ENCODE results near the gene MMP20. TPM values are rescaled to one million over a fixed set of nuclear protein-coding genes. Genes with fewer than 3 reads are reported as not detected.

The MMP20 gene
- total RNA-seq (not detected), polyA plus RNA-seq (not detected)
- long read RNA-seq, donor 1: 0 reads
- long read RNA-seq, donor 2: 0 reads
- long read RNA-seq, donor 3: 0 reads
- long read RNA-seq, donor 4: 0 reads

GRCh38 chr11:102625177-102625576, at the start of gene MMP20:
Gene MMP20, minus strand, starts transcription at chr11:102625332. Its CDS starts 13 bp downstream, at chr11:102625319.
- WGBS: 66% methylated on average over 5 of the region's 5 CpGs
- no peaks in the 10 kb centered on the region for H3K4me1 ChIP-seq (ENCODE audit: control insufficient read depth, insufficient read depth, low read length)
- H3K27ac ChIP-seq (ENCODE audit: low read length): no peak within 1 kb of the TSS
- ATAC-seq (no peak), DNase-seq (no peak)
- no peak within 1 kb of the TSS for H3K4me3 ChIP-seq (ENCODE audit: low read length)
- H3K9me3 ChIP-seq (ENCODE audit: control insufficient read depth, low read length): no peaks in the 10 kb centered on the region
- intact Hi-C loops (cut with DNase I): loop anchor here in 1 of 4 donors (2.0 kb wide), 1 partner anchor 28 kb away; no protein-coding TSS in a partner anchor
- H3K27me3 ChIP-seq (ENCODE audit: control insufficient read depth, insufficient read depth): no peaks in the 10 kb centered on the region

GRCh38 chr11:102669664-102670063, 44.5 kb upstream of the MMP20 start:
- DNase-seq: no peak

GRCh38 chr11:102666331-102666957, 41.3 kb upstream of the MMP20 start:
- no peak overlapping the region for H3K4me3 ChIP-seq (ENCODE audit: low read length)
- no peaks in the 10 kb centered on the region for H3K9me3 ChIP-seq (ENCODE audit: control insufficient read depth, low read length)
- no peak overlapping the region for H3K27ac ChIP-seq (ENCODE audit: low read length)
- H3K27me3 ChIP-seq (ENCODE audit: control insufficient read depth, insufficient read depth): no peaks in the 10 kb centered on the region
- 1% methylated on average over 4 of the region's 4 CpGs for WGBS
- ATAC-seq (peak; percentile 45 to 57), DNase-seq (no peak)
- no peaks in the 10 kb centered on the region for H3K4me1 ChIP-seq (ENCODE audit: control insufficient read depth, insufficient read depth, low read length)
- intact Hi-C loops (cut with DNase I): loop anchor here in 1 of 4 donors (5.0 to 10.0 kb wide), 2 partner anchors 374 to 802 kb away; no protein-coding TSS in a partner anchor

More at GRCh38 chr11:102669664-102670063, 44.5 kb upstream of the MMP20 start:
- Histone ChIP-seq H3K27me3 (ENCODE audit: control insufficient read depth, insufficient read depth) (no peaks in the 10 kb centered on the region), H3K4me1 (ENCODE audit: control insufficient read depth, insufficient read depth, low read length) (no peaks in the 10 kb centered on the region), H3K4me3 (ENCODE audit: low read length) (no peak overlapping the region), H3K27ac (ENCODE audit: low read length) (no peak overlapping the region), H3K9me3 (ENCODE audit: control insufficient read depth, low read length) (no peaks in the 10 kb centered on the region)
- intact Hi-C loops (cut with DNase I): loop anchor here in 1 of 4 donors (5.0 to 10.0 kb wide), 2 partner anchors 377 to 805 kb away; no protein-coding TSS in a partner anchor
- 61% methylated on average over 3 of the region's 3 CpGs for WGBS
- no peak for ATAC-seq

GRCh38 chr11:102664001-102664752, 39.0 kb upstream of the MMP20 start:
- Histone ChIP-seq H3K4me1 (ENCODE audit: control insufficient read depth, insufficient read depth, low read length) (no peaks in the 10 kb centered on the region), H3K9me3 (ENCODE audit: control insufficient read depth, low read length) (no peaks in the 10 kb centered on the region), H3K27ac (ENCODE audit: low read length) (no peak overlapping the region), H3K27me3 (ENCODE audit: control insufficient read depth, insufficient read depth) (no peaks in the 10 kb centered on the region), H3K4me3 (ENCODE audit: low read length) (no peak overlapping the region)
- 78% methylated on average over 13 of the region's 13 CpGs for whole genome bisulfite sequencing
- DNase-seq (no peak), ATAC-seq (no peak)
- intact Hi-C loops (cut with DNase I): loop anchor here in 1 of 4 donors (10.0 kb wide), 1 partner anchor 799 kb away; no protein-coding TSS in a partner anchor

GRCh38 chr11:102662607-102663006, 37.5 kb upstream of the MMP20 start:
- H3K27me3 ChIP-seq (ENCODE audit: control insufficient read depth, insufficient read depth): no peaks in the 10 kb centered on the region
- ATAC-seq (no peak), DNase-seq (no peak)
- no peaks in the 10 kb centered on the region for H3K4me1 ChIP-seq (ENCODE audit: control insufficient read depth, insufficient read depth, low read length)
- no peak overlapping the region for H3K27ac ChIP-seq (ENCODE audit: low read length)
- no peaks in the 10 kb centered on the region for H3K9me3 ChIP-seq (ENCODE audit: control insufficient read depth, low read length)
- intact Hi-C loops (cut with DNase I): loop anchor here in 1 of 4 donors (10.0 kb wide), 1 partner anchor 798 kb away; no protein-coding TSS in a partner anchor
- no peak overlapping the region for H3K4me3 ChIP-seq (ENCODE audit: low read length)

GRCh38 chr11:102661040-102661439, 35.9 kb upstream of the MMP20 start:
- Histone ChIP-seq H3K9me3 (ENCODE audit: control insufficient read depth, low read length) (no peaks in the 10 kb centered on the region), H3K4me1 (ENCODE audit: control insufficient read depth, insufficient read depth, low read length) (no peaks in the 10 kb centered on the region), H3K4me3 (ENCODE audit: low read length) (no peak overlapping the region), H3K27ac (ENCODE audit: low read length) (no peak overlapping the region), H3K27me3 (ENCODE audit: control insufficient read depth, insufficient read depth) (no peaks in the 10 kb centered on the region)
- WGBS: 73% methylated on average over 4 of the region's 4 CpGs
- no peak for DNase-seq
- intact Hi-C loops (cut with DNase I): loop anchor here in 1 of 4 donors (10.0 kb wide), 1 partner anchor 796 kb away; no protein-coding TSS in a partner anchor
- no peak for ATAC-seq

- intact Hi-C loops (cut with DNase I): no loop called here
Measured at GRCh38 chr11:102656528-102656927, 31.4 kb upstream of the MMP20 start.

GRCh38 chr11:102655547-102655946, 30.4 kb upstream of the MMP20 start:
- Histone ChIP-seq H3K27me3 (ENCODE audit: control insufficient read depth, insufficient read depth) (no peaks in the 10 kb centered on the region), H3K9me3 (ENCODE audit: control insufficient read depth, low read length) (no peaks in the 10 kb centered on the region), H3K4me3 (ENCODE audit: low read length) (no peak overlapping the region), H3K27ac (ENCODE audit: low read length) (no peak overlapping the region), H3K4me1 (ENCODE audit: control insufficient read depth, insufficient read depth, low read length) (no peaks in the 10 kb centered on the region)
- no peak for ATAC-seq
- intact Hi-C loops (cut with DNase I): no loop called here
- DNase-seq: no peak
- 64% methylated on average over 2 of the region's 2 CpGs for WGBS

More at GRCh38 chr11:102656528-102656927, 31.4 kb upstream of the MMP20 start:
- WGBS: 85% methylated on average over 1 of the region's 1 CpG
- H3K4me1 ChIP-seq (ENCODE audit: control insufficient read depth, insufficient read depth, low read length): no peaks in the 10 kb centered on the region
- no peaks in the 10 kb centered on the region for H3K9me3 ChIP-seq (ENCODE audit: control insufficient read depth, low read length)
- no peak overlapping the region for H3K27ac ChIP-seq (ENCODE audit: low read length)
- ATAC-seq: no peak
- no peaks in the 10 kb centered on the region for H3K27me3 ChIP-seq (ENCODE audit: control insufficient read depth, insufficient read depth)
- no peak for DNase-seq
- H3K4me3 ChIP-seq (ENCODE audit: low read length): no peak overlapping the region

- no peak overlapping the region for H3K4me3 ChIP-seq (ENCODE audit: low read length)
- DNase-seq (no peak), ATAC-seq (no peak)
- intact Hi-C loops (cut with DNase I): no loop called here
- no peaks in the 10 kb centered on the region for H3K27me3 ChIP-seq (ENCODE audit: control insufficient read depth, insufficient read depth)
- no peak overlapping the region for H3K27ac ChIP-seq (ENCODE audit: low read length)
- H3K4me1 ChIP-seq (ENCODE audit: control insufficient read depth, insufficient read depth, low read length): no peaks in the 10 kb centered on the region
- H3K9me3 ChIP-seq (ENCODE audit: control insufficient read depth, low read length): no peaks in the 10 kb centered on the region
- 78% methylated on average over 1 of the region's 1 CpG for WGBS
Measured at GRCh38 chr11:102654761-102655160, 29.6 kb upstream of the MMP20 start.

- Histone ChIP-seq H3K27me3 (ENCODE audit: control insufficient read depth, insufficient read depth) (no peaks in the 10 kb centered on the region), H3K4me3 (ENCODE audit: low read length) (no peak overlapping the region), H3K27ac (ENCODE audit: low read length) (no peak overlapping the region), H3K9me3 (ENCODE audit: control insufficient read depth, low read length) (no peaks in the 10 kb centered on the region), H3K4me1 (ENCODE audit: control insufficient read depth, insufficient read depth, low read length) (no peaks in the 10 kb centered on the region)
- intact Hi-C loops (cut with DNase I): loop anchor here in 1 of 4 donors (2.0 kb wide), 1 partner anchor 29 kb away; the partner anchor contains the start of gene MMP20
- ATAC-seq: no peak
- WGBS: 84% methylated on average over 16 of the region's 16 CpGs
- no peak for DNase-seq
Measured at GRCh38 chr11:102653744-102654291, 28.7 kb upstream of the MMP20 start.

- intact Hi-C loops (cut with DNase I): no loop called here
- H3K27ac ChIP-seq (ENCODE audit: low read length): no peak overlapping the region
- H3K9me3 ChIP-seq (ENCODE audit: control insufficient read depth, low read length): no peaks in the 10 kb centered on the region
- no peaks in the 10 kb centered on the region for H3K4me1 ChIP-seq (ENCODE audit: control insufficient read depth, insufficient read depth, low read length)
- no peak for DNase-seq
- H3K27me3 ChIP-seq (ENCODE audit: control insufficient read depth, insufficient read depth): no peaks in the 10 kb centered on the region
- H3K4me3 ChIP-seq (ENCODE audit: low read length): no peak overlapping the region
- ATAC-seq: no peak
Measured at GRCh38 chr11:102647430-102647829, 22.3 kb upstream of the MMP20 start.

Data from right cardiac atrium (tissue), 5 donors.